Kidney epithelial cell (primary cell): Measurements from ENCODE around the gene KCNQ4. TPM values are rescaled to one million over a fixed set of nuclear protein-coding genes. Genes with fewer than 3 reads are reported as not detected.

Source experiments
- DNase-seq: peaks from one replicate; pipeline ENCODE4 v3.0.0-alpha.2; 2010; ENCODE audit warnings: low read depth
- H3K27me3 ChIP-seq: 2 replicates; pipeline ENCODE4 v1.6.0; 2011; ENCODE audit warnings: low read length; ENCODE audit not compliant: control insufficient read depth, insufficient read depth
- H3K36me3 ChIP-seq: 2 replicates; pipeline ENCODE4 v1.5.1; 2011; ENCODE audit warnings: low read length; ENCODE audit not compliant: control insufficient read depth, insufficient read depth
- H3K4me3 ChIP-seq: 2 replicates; pipeline ENCODE4 v1.5.1; 2011; ENCODE audit warnings: low read depth, mild to moderate bottlenecking, control low read depth, low read length
- CTCF ChIP-seq: IDR thresholded peaks from 2 replicates; pipeline ENCODE4 v1.5.1; 2011; ENCODE audit warnings: mild to moderate bottlenecking, moderate library complexity, low read length, control low read depth, inconsistent platforms; ENCODE audit not compliant: insufficient read depth, poor library complexity, severe bottlenecking
- total RNA-seq: library from RNA; depleted of rRNA; stranded (reverse); fragments of >200 nt; gene quantifications from 2 replicates; pipeline ENCODE4 v1.2.3, GENCODE V29; 2015

KCNQ4 gene
- total RNA-seq, 1 donor from 2014 or later: 2.8 TPM

DNA sequence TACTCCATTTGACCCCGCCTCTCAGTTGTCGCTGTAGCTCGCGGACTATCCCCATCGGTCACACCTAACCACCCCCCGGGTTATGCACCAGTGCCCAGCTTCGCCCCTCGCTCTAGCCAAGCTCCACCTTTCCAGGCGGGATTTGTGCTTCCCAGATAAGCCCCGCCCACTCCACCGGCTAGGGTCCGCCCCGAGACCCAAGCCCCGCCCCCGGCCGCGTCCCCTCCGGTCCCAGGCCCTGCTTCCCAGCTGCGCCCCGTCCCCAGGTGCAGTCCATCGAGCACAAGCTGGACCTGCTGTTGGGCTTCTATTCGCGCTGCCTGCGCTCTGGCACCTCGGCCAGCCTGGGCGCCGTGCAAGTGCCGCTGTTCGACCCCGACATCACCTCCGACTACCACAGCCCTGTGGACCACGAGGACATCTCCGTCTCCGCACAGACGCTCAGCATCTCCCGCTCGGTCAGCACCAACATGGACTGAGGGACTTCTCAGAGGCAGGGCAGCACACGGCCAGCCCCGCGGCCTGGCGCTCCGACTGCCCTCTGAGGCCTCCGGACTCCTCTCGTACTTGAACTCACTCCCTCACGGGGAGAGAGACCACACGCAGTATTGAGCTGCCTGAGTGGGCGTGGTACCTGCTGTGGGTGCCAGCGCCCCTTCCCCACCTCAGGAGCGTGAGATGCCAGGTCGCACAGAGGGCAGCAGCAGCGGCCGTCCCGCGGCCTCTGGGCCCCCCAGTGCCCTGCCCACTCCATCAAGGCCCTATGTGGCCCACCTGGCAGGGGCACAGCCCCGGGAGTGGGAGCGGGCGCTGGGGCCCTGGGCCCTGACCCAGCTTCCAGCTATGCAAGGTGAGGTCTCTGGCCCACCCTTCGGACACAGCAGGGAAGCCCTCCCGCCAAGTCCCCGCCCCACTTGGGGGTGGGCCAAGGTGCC is 54.7 kb downstream of the KCNQ4 start:
- no peak overlapping the region for H3K4me3 ChIP-seq
- DNase-seq: no peak
- no peak for TF ChIP-seq CTCF
- H3K36me3 ChIP-seq: no peaks in the 10 kb centered on the region
- H3K27me3 ChIP-seq: no peaks in the 10 kb centered on the region

DNA sequence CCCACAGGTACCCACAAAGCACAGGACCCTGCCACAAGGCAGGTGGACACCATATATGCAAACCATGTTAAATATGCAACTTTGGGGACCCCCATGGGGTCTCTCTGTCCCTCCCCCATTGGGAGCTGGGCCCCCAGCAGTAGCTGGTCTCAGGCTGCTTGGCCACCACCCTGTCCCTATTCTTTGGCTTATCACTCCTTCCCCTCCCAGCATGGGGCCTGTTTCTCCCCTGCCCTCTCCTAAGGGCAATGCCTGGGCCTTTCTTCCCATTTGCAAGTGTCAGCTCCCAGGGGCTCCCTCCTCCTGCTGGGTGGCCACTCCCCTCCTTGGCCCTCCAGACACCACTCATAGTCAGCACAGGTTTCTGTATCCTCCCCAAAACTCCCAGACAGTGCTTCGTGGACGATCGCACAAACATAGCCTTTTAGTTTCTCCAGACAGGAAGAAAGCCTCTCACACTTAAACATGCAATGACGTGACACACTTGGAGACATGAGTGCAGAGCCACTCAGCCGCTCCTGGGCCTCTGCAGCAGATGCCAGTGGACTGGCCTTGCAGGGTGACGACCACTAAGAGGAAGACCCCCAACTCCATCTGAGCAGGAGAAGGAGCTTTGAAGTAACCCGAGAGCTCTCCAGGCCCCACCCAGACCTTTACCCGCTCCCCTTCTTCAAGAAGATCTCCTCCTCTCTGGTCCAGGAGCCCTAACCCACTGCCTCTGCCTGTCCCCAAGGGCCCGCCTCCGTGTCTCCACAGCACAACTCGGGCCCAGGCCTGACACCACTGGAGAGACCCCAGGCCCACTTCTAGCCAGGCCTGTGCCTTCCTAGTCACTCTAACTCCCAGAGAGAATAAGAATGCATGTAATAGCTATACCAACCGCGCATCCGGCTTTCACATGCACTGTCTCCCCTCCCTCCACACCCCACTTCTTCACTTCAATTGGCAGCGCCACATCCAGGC is 55.7 kb downstream of the KCNQ4 start:
- no peaks in the 10 kb centered on the region for H3K36me3 ChIP-seq
- DNase-seq: no peak
- no peaks in the 10 kb centered on the region for H3K27me3 ChIP-seq
- H3K4me3 ChIP-seq: no peak overlapping the region
- no peak for TF ChIP-seq CTCF

DNA sequence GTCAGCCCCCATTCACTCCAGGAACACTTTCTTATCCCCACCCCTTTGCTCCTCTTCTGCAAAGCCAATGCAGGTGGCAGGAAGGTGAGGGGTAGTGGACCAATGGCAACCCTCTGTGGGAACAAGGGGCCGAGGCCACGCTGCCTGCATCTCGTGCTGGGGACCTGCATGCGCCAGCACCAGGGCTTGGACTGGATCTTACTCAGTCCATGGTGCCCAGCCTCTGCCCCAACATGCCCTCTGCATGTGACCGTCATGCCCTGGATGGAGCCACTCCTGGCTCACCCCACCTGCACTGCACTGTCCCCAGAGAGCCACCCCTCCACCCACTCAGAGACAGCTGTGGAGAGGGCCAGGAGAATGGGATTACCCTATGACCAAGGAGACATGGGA is 56.4 kb downstream of the KCNQ4 start:
- no peak for DNase-seq
- Histone ChIP-seq H3K36me3 (no peaks in the 10 kb centered on the region), H3K27me3 (no peaks in the 10 kb centered on the region), H3K4me3 (no peak overlapping the region)
- TF ChIP-seq CTCF: no peak

DNA sequence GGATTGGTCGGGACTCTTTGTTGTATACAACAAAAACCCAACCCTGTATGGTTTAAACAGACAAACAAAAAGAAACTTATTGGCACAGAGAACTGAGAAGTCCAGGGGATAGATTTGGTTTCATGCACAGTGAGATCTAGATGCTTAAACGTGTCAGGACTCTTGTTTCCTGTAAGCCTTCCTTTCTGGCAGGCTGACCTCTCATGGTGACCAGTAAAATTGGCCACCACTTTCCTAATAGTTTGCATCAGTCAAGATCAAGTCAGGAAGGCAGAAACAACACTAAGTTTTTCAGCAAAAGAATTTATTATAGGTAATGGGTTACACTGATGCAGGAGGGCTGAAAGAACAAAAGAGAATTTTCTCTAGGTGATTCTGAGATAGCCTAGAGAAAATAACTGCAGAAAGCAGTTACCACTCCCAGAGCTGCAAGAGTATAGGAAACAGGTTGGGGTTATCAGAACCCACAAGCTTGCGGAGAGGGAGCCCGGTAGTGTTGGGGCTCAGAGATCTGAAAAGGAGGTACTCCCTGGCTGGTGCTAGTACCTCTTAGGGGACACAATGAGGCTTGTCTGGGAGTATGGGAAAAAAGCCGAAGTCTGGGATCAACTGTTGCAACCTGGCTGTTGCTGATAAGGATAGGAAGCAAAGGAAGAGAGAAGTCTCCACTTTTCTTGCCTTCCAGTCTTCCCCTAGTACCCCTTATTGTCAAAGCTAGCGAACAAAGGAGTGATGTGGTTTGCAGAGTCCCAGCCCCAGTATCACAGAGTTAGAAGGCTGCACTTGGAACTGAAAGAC is 57.1 kb downstream of the KCNQ4 start:
- no peak for TF ChIP-seq CTCF
- no peaks in the 10 kb centered on the region for H3K36me3 ChIP-seq
- H3K4me3 ChIP-seq: no peak overlapping the region
- no peaks in the 10 kb centered on the region for H3K27me3 ChIP-seq
- no peak for DNase-seq

DNA sequence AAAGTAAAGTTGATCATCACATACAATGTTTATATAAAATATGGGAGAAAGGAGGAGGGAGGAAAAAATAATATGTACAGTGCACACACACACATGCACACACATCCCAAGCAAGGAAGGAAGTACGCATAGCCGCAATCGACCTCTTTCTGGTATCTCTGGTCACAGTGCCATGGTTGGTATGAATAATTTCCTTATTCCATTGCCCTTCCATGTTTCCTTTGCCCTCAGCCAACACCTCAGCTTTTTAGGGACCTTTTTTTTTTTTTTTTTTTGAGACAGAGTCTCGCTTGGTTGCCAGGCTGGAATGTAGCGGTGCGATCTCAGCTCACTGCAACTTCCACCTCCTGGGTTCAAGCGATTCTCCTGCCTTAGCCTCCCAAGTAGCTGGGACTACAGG is 58.0 kb downstream of the KCNQ4 start:
- Histone ChIP-seq H3K4me3 (no peak overlapping the region), H3K36me3 (no peaks in the 10 kb centered on the region), H3K27me3 (no peaks in the 10 kb centered on the region)
- DNase-seq: no peak
- no peak for TF ChIP-seq CTCF
